Tibial nerve (tissue), 4 donors: Measurements from ENCODE around the gene GATA5. TPM values are rescaled to one million over a fixed set of nuclear protein-coding genes. Genes with fewer than 3 reads are reported as not detected.

Experiments
- DNase-seq, 2 donors: peaks; one replicate each; pipeline ENCODE4 v3.0.0-alpha.2; 2019; ENCODE audit warnings: low spot score in 2 of 2
- H3K27ac ChIP-seq, 4 donors: fragments of 200-600 bp; sonication (generic) in 3 of 4; one replicate each; pipeline ENCODE4 v1.5.1; 2017 to 2019; ENCODE audit warnings: mild to moderate bottlenecking in 1 of 4
- H3K27me3 ChIP-seq, 2 donors: fragments of 200-600 bp; sonication (generic) in 1 of 2; one replicate each; pipeline versions ENCODE4 v1.5.1 to v1.6.0; 2017 to 2019
- H3K36me3 ChIP-seq, 3 donors: fragments of 200-600 bp; sonication (generic); one replicate each; pipeline ENCODE4 v1.5.1; 2018 to 2019
- H3K4me1 ChIP-seq, 4 donors: fragments of 200-600 bp; sonication (generic) in 3 of 4; one replicate each; pipeline ENCODE4 v1.5.1; 2017 to 2019
- H3K4me3 ChIP-seq, 4 donors: fragments of 200-600 bp; sonication (generic) in 3 of 4; one replicate each; pipeline ENCODE4 v1.5.1; 2017 to 2019; ENCODE audit warnings: mild to moderate bottlenecking in 1 of 4, moderate library complexity in 1 of 4
- H3K9me3 ChIP-seq, 4 donors: fragments of 200-600 bp; sonication (generic) in 3 of 4; one replicate each; pipeline ENCODE4 v1.5.1; 2017 to 2019
- EP300 ChIP-seq, 2 donors: sonication (generic); formaldehyde crosslinking; IDR thresholded peaks; one replicate each; pipeline ENCODE4 v1.6.1; 2017; ENCODE audit warnings: antibody characterized with exemption in 2 of 2, mild to moderate bottlenecking in 1 of 2
- POLR2A ChIP-seq, 2 donors: fragments of 450-650 bp; IDR thresholded peaks; one replicate each; pipeline ENCODE4 v1.6.1; 2017; ENCODE audit warnings: antibody characterized with exemption in 2 of 2, mild to moderate bottlenecking in 2 of 2, moderate library complexity in 2 of 2
- WGBS, 2 donors: methylation state at CpG; one replicate each; pipeline ENCODE4 v1.1.5; 2018; 5-methylcytosine and 5-hydroxymethylcytosine counted together
- total RNA-seq, 4 donors: library from RNA; depleted of rRNA; stranded (reverse); fragments of >200 nt; gene quantifications; one replicate each; pipeline ENCODE4 v1.1.0, GENCODE V29; 2016
- TF ChIP-seq, protein P1 (sequence below), 5 experiments: fragments of 200-600 bp in 3 of 5; fragments of 450-650 bp in 2 of 5; sonication (generic) in 3 of 5; IDR thresholded peaks; one replicate each; pipeline ENCODE4 v1.5.1; 2016 to 2019; ENCODE audit warnings: antibody characterized with exemption in 5 of 5, mild to moderate bottlenecking in 3 of 5, moderate library complexity in 2 of 5

Gene GATA5, protein sequence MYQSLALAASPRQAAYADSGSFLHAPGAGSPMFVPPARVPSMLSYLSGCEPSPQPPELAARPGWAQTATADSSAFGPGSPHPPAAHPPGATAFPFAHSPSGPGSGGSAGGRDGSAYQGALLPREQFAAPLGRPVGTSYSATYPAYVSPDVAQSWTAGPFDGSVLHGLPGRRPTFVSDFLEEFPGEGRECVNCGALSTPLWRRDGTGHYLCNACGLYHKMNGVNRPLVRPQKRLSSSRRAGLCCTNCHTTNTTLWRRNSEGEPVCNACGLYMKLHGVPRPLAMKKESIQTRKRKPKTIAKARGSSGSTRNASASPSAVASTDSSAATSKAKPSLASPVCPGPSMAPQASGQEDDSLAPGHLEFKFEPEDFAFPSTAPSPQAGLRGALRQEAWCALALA
- under 1 TPM in 1 of 4 donors, not detected in 3; 0.20 TPM for total RNA-seq

DNA sequence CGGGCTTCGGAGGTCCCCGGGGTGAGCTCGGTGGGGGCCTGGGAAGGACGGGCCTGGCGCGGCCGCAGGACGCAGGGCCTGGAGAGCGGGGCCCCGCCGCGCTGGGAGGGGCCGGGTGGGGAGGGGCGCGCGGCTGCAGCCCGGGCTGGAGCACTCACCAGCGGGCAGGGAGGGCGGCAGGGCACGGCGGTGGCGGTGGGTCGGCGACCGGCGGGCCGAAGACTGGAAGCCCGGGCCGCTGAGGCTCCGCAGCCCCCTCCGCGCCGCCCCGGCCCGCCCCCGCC, at the start of gene GATA5:
TSS of gene GATA5 (minus strand) at position 224 of the 284 bp plus-strand sequence. CDS start 474 bp downstream, outside the sequence.
- peaks cover 0 to 29% (median 12%) of the 10 kb centered on the region in 4 donors for H3K4me1 ChIP-seq
- no peaks in the 10 kb centered on the region for H3K9me3 ChIP-seq
- H3K4me3 ChIP-seq = peak within 1 kb of the TSS in 3 of 4 donors; percentile 7 to 42 (median 30)
- peak within 1 kb of the TSS in 1 of 4 donors; percentile 68 for H3K27ac ChIP-seq
- no peaks in the 10 kb centered on the region for H3K36me3 ChIP-seq
- DNase-seq = no peak
- 0 to 7% methylated on average over 3 to 9 of the region's 37 CpGs for WGBS, 2 donors
- TF ChIP-seq EP300 (IDR thresholded peaks at IDR 0.05) (no peak), POLR2A (IDR thresholded peaks at IDR 0.05) (no peak)
- TF ChIP-seq, protein P1, sequence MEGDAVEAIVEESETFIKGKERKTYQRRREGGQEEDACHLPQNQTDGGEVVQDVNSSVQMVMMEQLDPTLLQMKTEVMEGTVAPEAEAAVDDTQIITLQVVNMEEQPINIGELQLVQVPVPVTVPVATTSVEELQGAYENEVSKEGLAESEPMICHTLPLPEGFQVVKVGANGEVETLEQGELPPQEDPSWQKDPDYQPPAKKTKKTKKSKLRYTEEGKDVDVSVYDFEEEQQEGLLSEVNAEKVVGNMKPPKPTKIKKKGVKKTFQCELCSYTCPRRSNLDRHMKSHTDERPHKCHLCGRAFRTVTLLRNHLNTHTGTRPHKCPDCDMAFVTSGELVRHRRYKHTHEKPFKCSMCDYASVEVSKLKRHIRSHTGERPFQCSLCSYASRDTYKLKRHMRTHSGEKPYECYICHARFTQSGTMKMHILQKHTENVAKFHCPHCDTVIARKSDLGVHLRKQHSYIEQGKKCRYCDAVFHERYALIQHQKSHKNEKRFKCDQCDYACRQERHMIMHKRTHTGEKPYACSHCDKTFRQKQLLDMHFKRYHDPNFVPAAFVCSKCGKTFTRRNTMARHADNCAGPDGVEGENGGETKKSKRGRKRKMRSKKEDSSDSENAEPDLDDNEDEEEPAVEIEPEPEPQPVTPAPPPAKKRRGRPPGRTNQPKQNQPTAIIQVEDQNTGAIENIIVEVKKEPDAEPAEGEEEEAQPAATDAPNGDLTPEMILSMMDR (IDR thresholded peaks at IDR 0.05) = no peak
- H3K27me3 ChIP-seq = peaks cover 0 to 92% of the 10 kb centered on the region in 2 donors

DNA sequence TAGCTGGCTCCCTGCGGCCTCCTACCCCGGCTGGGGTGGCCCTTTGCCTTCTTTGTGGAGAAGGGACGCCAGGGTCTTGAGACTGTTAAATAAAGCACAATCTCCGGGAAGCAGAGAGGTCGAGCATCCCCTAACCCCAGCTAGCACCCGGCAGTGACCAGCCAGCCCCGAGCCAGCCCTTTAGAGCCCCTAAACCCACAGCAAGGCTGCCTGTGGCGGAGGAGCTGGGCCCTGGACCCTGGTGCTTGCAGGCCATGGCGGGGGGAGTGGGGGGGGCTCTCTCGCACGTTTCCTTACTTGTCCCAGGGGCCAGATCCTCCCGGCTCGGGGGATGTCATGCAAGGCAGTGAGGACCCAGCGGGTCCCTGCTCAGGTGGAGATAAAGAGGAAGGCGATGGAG, 49.2 kb upstream of the GATA5 start:
- no peaks in the 10 kb centered on the region for H3K36me3 ChIP-seq
- WGBS, 2 donors = 38 to 46% methylated on average over 5 to 14 of the region's 15 CpGs
- no peaks in the 10 kb centered on the region for H3K4me1 ChIP-seq
- no peaks in the 10 kb centered on the region for H3K9me3 ChIP-seq
- DNase-seq = no peak
- TF ChIP-seq, protein P1 (IDR thresholded peaks at IDR 0.05) = no peak
- no peak for TF ChIP-seq EP300 (IDR thresholded peaks at IDR 0.05)
- no peak for TF ChIP-seq POLR2A (IDR thresholded peaks at IDR 0.05)
- H3K27ac ChIP-seq = no peak overlapping the region
- H3K27me3 ChIP-seq = peaks cover 0 to 62% of the 10 kb centered on the region in 2 donors
- H3K4me3 ChIP-seq = no peak overlapping the region

DNA sequence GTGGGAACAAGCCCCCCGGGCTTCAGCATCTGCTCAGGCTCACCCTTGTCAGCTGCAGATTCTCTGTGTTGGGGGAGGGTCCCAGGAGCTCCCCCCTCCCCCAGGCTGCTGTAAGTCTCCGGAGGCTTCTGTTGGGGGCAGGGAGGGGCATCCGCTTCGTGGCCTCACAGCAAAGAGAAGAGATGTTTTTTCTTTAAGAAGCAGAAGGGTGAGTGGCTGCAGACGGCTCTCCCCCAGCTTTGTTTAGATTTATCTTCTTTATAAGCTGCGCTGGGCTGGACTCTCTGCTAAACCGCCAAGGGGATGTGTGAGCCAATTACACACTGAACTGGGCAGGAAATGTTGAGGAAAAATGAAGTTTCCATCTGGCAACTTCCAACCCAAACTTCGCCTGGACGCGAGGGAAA, 48.7 kb upstream of the GATA5 start:
- no peak overlapping the region for H3K4me3 ChIP-seq
- peaks cover 0 to 61% of the 10 kb centered on the region in 2 donors for H3K27me3 ChIP-seq
- DNase-seq = no peak
- no peak overlapping the region for H3K27ac ChIP-seq
- H3K9me3 ChIP-seq = no peaks in the 10 kb centered on the region
- TF ChIP-seq, protein P1 (IDR thresholded peaks at IDR 0.05) = no peak
- TF ChIP-seq EP300 (IDR thresholded peaks at IDR 0.05) (no peak), POLR2A (IDR thresholded peaks at IDR 0.05) (no peak)
- H3K4me1 ChIP-seq = no peaks in the 10 kb centered on the region
- no peaks in the 10 kb centered on the region for H3K36me3 ChIP-seq
- WGBS, 2 donors = 11 to 22% methylated on average over 10 of the region's 10 CpGs

DNA sequence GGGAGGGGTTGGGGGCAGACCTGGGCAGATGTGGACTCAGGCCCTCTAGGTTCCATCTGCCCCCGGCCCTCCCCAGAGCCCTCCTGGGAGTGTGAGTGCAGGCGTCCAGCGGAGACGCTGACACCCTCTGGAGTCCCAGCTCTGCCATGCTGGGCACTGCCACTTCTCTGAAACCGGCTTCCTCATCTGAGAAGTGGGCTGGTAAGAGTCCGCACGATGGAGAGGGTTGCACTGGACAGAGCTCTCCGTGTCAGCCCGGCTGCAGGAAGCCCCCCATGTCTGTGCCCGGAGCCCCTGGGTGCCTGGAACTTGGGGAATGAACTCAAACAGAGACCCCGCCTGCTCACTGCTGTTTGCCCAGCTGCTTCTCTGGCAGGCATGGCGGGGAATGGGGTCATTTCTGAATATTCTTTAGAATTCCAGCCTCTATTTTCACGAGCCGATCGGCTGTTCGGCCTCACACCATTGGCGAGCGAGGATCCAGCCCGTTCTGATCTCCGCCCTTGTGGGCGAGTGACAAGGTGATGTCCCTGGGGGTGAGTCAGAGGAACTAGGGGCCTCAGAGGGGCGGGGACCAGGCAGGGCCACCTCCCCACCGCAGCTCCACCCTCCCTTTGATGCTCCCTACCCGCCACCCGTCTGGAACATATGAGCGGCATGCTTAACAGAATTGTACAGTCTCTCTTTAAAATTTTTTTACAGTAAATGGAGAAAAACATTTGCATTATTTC, 47.8 kb upstream of the GATA5 start:
- 50 to 51% methylated on average over 25 to 26 of the region's 26 CpGs for WGBS, 2 donors
- TF ChIP-seq POLR2A (IDR thresholded peaks at IDR 0.05) = no peak
- TF ChIP-seq EP300 (IDR thresholded peaks at IDR 0.05) = no peak
- H3K27me3 ChIP-seq = peaks cover 0 to 55% of the 10 kb centered on the region in 2 donors

DNA sequence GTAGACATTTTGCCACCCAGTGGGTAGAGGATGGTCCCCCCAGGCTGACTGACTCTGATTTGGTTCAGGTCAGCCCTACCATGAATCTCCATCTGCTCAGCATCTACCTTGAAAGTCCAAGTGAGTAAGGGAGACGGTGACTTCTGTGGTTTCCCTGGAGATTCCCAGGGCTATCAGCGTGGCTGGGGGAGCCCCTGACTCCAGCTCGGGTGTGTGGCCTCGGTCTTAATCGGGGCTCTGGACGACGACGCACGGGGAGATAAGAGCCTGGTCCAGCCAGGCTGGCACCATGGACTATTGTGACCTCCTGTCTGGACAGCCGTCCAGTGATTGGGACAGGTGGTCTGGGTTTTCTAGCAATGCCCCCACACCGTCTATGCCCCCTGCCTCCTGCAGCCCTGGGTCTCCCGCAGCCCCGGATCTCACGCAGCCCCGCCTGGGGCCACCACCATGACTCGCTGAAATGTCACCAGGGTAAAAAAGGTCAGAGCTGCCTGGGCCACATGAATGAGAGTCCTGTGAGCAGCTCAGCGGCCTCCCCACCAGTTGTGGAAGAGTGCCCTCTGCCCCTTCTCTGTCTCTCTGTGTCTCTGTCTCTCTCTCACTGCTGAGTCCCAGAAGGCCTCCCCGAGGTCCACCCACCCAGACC, 47.1 kb upstream of the GATA5 start:
- WGBS, 2 donors = 39 to 57% methylated on average over 17 to 18 of the region's 18 CpGs
- H3K27ac ChIP-seq = no peak overlapping the region
- no peak overlapping the region for H3K4me3 ChIP-seq
- peaks cover 0 to 55% of the 10 kb centered on the region in 2 donors for H3K27me3 ChIP-seq
- no peaks in the 10 kb centered on the region for H3K4me1 ChIP-seq
- no peaks in the 10 kb centered on the region for H3K36me3 ChIP-seq
- TF ChIP-seq, protein P1 (IDR thresholded peaks at IDR 0.05) = no peak
- TF ChIP-seq POLR2A (IDR thresholded peaks at IDR 0.05) (no peak), EP300 (IDR thresholded peaks at IDR 0.05) (no peak)
- no peaks in the 10 kb centered on the region for H3K9me3 ChIP-seq
- no peak for DNase-seq

More for the DNA sequence above, 47.8 kb upstream of the GATA5 start:
- H3K27ac ChIP-seq = no peak overlapping the region
- H3K4me1 ChIP-seq = no peaks in the 10 kb centered on the region
- H3K9me3 ChIP-seq = no peaks in the 10 kb centered on the region
- H3K4me3 ChIP-seq = no peak overlapping the region
- no peaks in the 10 kb centered on the region for H3K36me3 ChIP-seq
- DNase-seq = no peak
